Upper lobe of left lung (tissue), 6 donors: Measurements from ENCODE around the gene IGFBP5. TPM values are rescaled to one million over a fixed set of nuclear protein-coding genes. Genes with fewer than 3 reads are reported as not detected.

ENCODE experiments used
- ATAC-seq, 2 donors: fragments of 200-7000 bp; cut with Tn5 transposase; one replicate each; pipeline ENCODE4 v1.9.1; 2022; ENCODE audit warnings: mild to moderate bottlenecking in 2 of 2, moderate library complexity in 2 of 2; ENCODE audit not compliant: low FRiP score in 2 of 2
- DNase-seq, 2 donors: peaks; one replicate each; pipeline ENCODE4 v3.0.0-alpha.2; 2019 to 2020
- H3K27ac ChIP-seq, 4 donors: fragments of 200-600 bp; sonication (generic); one replicate each; pipeline ENCODE4 v1.5.1; 2016 to 2019
- H3K27me3 ChIP-seq, 4 donors: fragments of 200-600 bp; sonication (generic); one replicate each; pipeline ENCODE4 v1.5.1; 2017 to 2019
- H3K36me3 ChIP-seq, 4 donors: fragments of 200-600 bp; sonication (generic); one replicate each; pipeline ENCODE4 v1.5.1; 2016 to 2019
- H3K4me1 ChIP-seq, 4 donors: fragments of 200-600 bp; sonication (generic); one replicate each; pipeline ENCODE4 v1.5.1; 2018 to 2019
- H3K4me3 ChIP-seq, 4 donors: fragments of 200-600 bp; sonication (generic); one replicate each; pipeline ENCODE4 v1.5.1; 2017 to 2019; ENCODE audit warnings: mild to moderate bottlenecking in 2 of 4, moderate library complexity in 1 of 4
- H3K9me3 ChIP-seq, 4 donors: fragments of 200-600 bp; sonication (generic); one replicate each; pipeline ENCODE4 v1.5.1; 2018 to 2019
- CTCF ChIP-seq, 6 experiments: fragments of 450-650 bp in 4 of 6; fragments of 200-600 bp in 2 of 6; sonication (generic) in 2 of 6; IDR thresholded peaks; one replicate each; pipeline ENCODE4 v1.5.1; 2016 to 2019; ENCODE audit warnings: antibody characterized with exemption in 6 of 6
- EP300 ChIP-seq, 4 donors: sonication (generic); formaldehyde crosslinking; IDR thresholded peaks; one replicate each; pipeline ENCODE4 v1.5.1; 2017; ENCODE audit warnings: antibody characterized with exemption in 4 of 4, control low read depth in 2 of 4
- POLR2A ChIP-seq, 4 donors: fragments of 450-650 bp; IDR thresholded peaks; one replicate each; pipeline ENCODE4 v1.5.1; 2016 to 2017; ENCODE audit warnings: antibody characterized with exemption in 4 of 4, mild to moderate bottlenecking in 2 of 4
- POLR2AphosphoS5 ChIP-seq, 2 donors: sonication (generic); formaldehyde crosslinking; IDR thresholded peaks; one replicate each; pipeline ENCODE4 v1.5.1; 2017; ENCODE audit warnings: antibody characterized with exemption in 2 of 2
- WGBS, 2 donors: methylation state at CpG; one replicate each; pipeline ENCODE4 v1.1.5; 2017 to 2018; 5-methylcytosine and 5-hydroxymethylcytosine counted together
- total RNA-seq, 6 donors: library from RNA; depleted of rRNA in 4 of 6; stranded (reverse); fragments of >200 nt in 4 of 6; gene quantifications; one replicate each; pipeline versions ENCODE4 v1.1.0 to v1.2.1, GENCODE V29; 2016 to 2021
- donor health status: DM: no; HTN: no; CAD: no; lungs with moderate emphysema.
- donor health status: DM: no; HTN: yes; CAD: no; lungs with severe emphysema.

IGFBP5 gene
- total RNA-seq, 6 donors from 2014 or later = 41.9 to 304 (median 95.5) TPM

GRCh38 chr2:216711348-216711747, 16.0 kb upstream of the IGFBP5 start:
- 75 to 76% methylated on average over 8 of the region's 8 CpGs for WGBS, 2 donors
- DNase-seq (no peak), ATAC-seq (no peak)
- H3K27ac ChIP-seq = peak overlapping the region in 2 of 4 donors; percentile 14 to 25
- no peaks in the 10 kb centered on the region for H3K27me3 ChIP-seq
- H3K4me1 ChIP-seq = no peaks in the 10 kb centered on the region
- no peaks in the 10 kb centered on the region for H3K36me3 ChIP-seq
- H3K9me3 ChIP-seq = no peaks in the 10 kb centered on the region
- no peak overlapping the region for H3K4me3 ChIP-seq
- TF ChIP-seq POLR2A (IDR thresholded peaks at IDR 0.05) (no peak), EP300 (IDR thresholded peaks at IDR 0.05) (no peak), POLR2AphosphoS5 (IDR thresholded peaks at IDR 0.05) (no peak), CTCF (IDR thresholded peaks at IDR 0.05) (no peak)

GRCh38 chr2:216710551-216711301, 15.4 kb upstream of the IGFBP5 start:
- no peak overlapping the region for H3K4me3 ChIP-seq
- DNase-seq (no peak), ATAC-seq (peak in 1 of 2 donors; percentile 75)
- TF ChIP-seq CTCF (IDR thresholded peaks at IDR 0.05) (no peak), EP300 (IDR thresholded peaks at IDR 0.05) (no peak), POLR2A (IDR thresholded peaks at IDR 0.05) (no peak), POLR2AphosphoS5 (IDR thresholded peaks at IDR 0.05) (no peak)
- no peaks in the 10 kb centered on the region for H3K4me1 ChIP-seq
- no peaks in the 10 kb centered on the region for H3K9me3 ChIP-seq
- no peaks in the 10 kb centered on the region for H3K27me3 ChIP-seq
- no peaks in the 10 kb centered on the region for H3K36me3 ChIP-seq
- 73 to 83% methylated on average over 11 of the region's 11 CpGs for WGBS, 2 donors
- peak overlapping the region in 3 of 4 donors; percentile 14 to 70 (median 25) for H3K27ac ChIP-seq

- Histone ChIP-seq H3K27ac (no peak overlapping the region), H3K4me1 (peaks cover 0 to 3% (median 0%) of the 10 kb centered on the region in 4 donors), H3K4me3 (no peak overlapping the region), H3K27me3 (no peaks in the 10 kb centered on the region), H3K36me3 (no peaks in the 10 kb centered on the region), H3K9me3 (no peaks in the 10 kb centered on the region)
- ATAC-seq (no peak), DNase-seq (no peak)
- WGBS, 2 donors = 88 to 92% methylated on average over 1 of the region's 1 CpG
- TF ChIP-seq EP300 (IDR thresholded peaks at IDR 0.05) = no peak
- no peak for TF ChIP-seq POLR2AphosphoS5 (IDR thresholded peaks at IDR 0.05)
- no peak for TF ChIP-seq CTCF (IDR thresholded peaks at IDR 0.05)
- TF ChIP-seq POLR2A (IDR thresholded peaks at IDR 0.05) = no peak
Measured at GRCh38 chr2:216702756-216703155, 7.4 kb upstream of the IGFBP5 start.

GRCh38 chr2:216701544-216701943, 6.2 kb upstream of the IGFBP5 start:
- no peak for TF ChIP-seq POLR2AphosphoS5 (IDR thresholded peaks at IDR 0.05)
- TF ChIP-seq CTCF (IDR thresholded peaks at IDR 0.05) = no peak
- no peak for TF ChIP-seq POLR2A (IDR thresholded peaks at IDR 0.05)
- no peak for TF ChIP-seq EP300 (IDR thresholded peaks at IDR 0.05)
- no peaks in the 10 kb centered on the region for H3K36me3 ChIP-seq
- no peaks in the 10 kb centered on the region for H3K27me3 ChIP-seq
- DNase-seq (no peak), ATAC-seq (no peak)
- H3K9me3 ChIP-seq = no peaks in the 10 kb centered on the region
- peaks cover 0 to 3% (median 0%) of the 10 kb centered on the region in 4 donors for H3K4me1 ChIP-seq
- 87 to 92% methylated on average over 7 of the region's 7 CpGs for WGBS, 2 donors
- H3K27ac ChIP-seq = no peak overlapping the region
- H3K4me3 ChIP-seq = no peak overlapping the region

- ATAC-seq = no peak
- 52 to 60% methylated on average over 5 of the region's 5 CpGs for WGBS, 2 donors
- DNase-seq = no peak
Measured at GRCh38 chr2:216700781-216701180, 5.4 kb upstream of the IGFBP5 start.

More at GRCh38 chr2:216700781-216701180, 5.4 kb upstream of the IGFBP5 start:
- TF ChIP-seq POLR2AphosphoS5 (IDR thresholded peaks at IDR 0.05) = no peak
- no peak for TF ChIP-seq POLR2A (IDR thresholded peaks at IDR 0.05)
- TF ChIP-seq CTCF (IDR thresholded peaks at IDR 0.05) = no peak
- TF ChIP-seq EP300 (IDR thresholded peaks at IDR 0.05) = no peak
- Histone ChIP-seq H3K4me1 (peaks cover 0 to 3% (median under 1%) of the 10 kb centered on the region in 4 donors), H3K27me3 (no peaks in the 10 kb centered on the region), H3K27ac (no peak overlapping the region), H3K36me3 (no peaks in the 10 kb centered on the region), H3K9me3 (no peaks in the 10 kb centered on the region), H3K4me3 (no peak overlapping the region)
